ENCODE measurements around the gene MAPK6. TPM values are rescaled to one million over a fixed set of nuclear protein-coding genes. Genes with fewer than 3 reads are reported as not detected.
"Not testable (repeated sequence)": the region's sequence is repeated elsewhere in the genome, so short reads cannot be mapped to it uniquely, and the experiment has no call there.

Gene MAPK6
- total and polyA plus RNA-seq, 2 of the 4 experiments (the other 2 are of a cell fraction), result 22.6 to 60.6 TPM

- H2BK120ac ChIP-seq (ENCODE audit: low read depth, low read length); H2BK20ac ChIP-seq (ENCODE audit: low read depth, low read length); CTCF ChIA-PET; DNase-seq; H3K27me3 ChIP-seq (ENCODE audit: control insufficient read depth, insufficient read depth, low read length); H2AFZ ChIP-seq (replicated peaks; ENCODE audit: low read length, poor library complexity); H3K36me3 ChIP-seq (ENCODE audit: control insufficient read depth, insufficient read depth, low read length); H3K18ac ChIP-seq (ENCODE audit: low read depth, low read length); ATAC-seq (ENCODE audit: low read depth); H4K5ac ChIP-seq (ENCODE audit: low read depth, low read length); H3K56ac ChIP-seq (ENCODE audit: extremely low read depth, insufficient read depth, low read length); H2BK15ac ChIP-seq (ENCODE audit: low read depth, low read length); H4K91ac ChIP-seq (ENCODE audit: insufficient read depth, low read depth, low read length); intact Hi-C loops (cut with micrococcal nuclease); H2AK5ac ChIP-seq (ENCODE audit: low read depth, low read length); in situ Hi-C loops (cut with MboI; ENCODE audit: low sequenced_read_pairs); H3K9me1 ChIP-seq (ENCODE audit: insufficient read depth, low read length); H3K4me2 ChIP-seq (ENCODE audit: low read depth, low read length); H3K23ac ChIP-seq (ENCODE audit: low read depth, low read length); dilution Hi-C loops (cut with HindIII; ENCODE audit: low sequenced_read_pairs, unreplicated experiment); POLR2A ChIA-PET (ENCODE audit: unreplicated experiment); H4K8ac ChIP-seq (ENCODE audit: low read depth in 2 of 2, low read length in 2 of 2); H3K9me3 ChIP-seq (ENCODE audit: control insufficient read depth, insufficient read depth, low read length); H2BK5ac ChIP-seq (ENCODE audit: low read depth, low read length, poor library complexity, severe bottlenecking); H2AK9ac ChIP-seq (replicated peaks; ENCODE audit: low read depth, low read length, poor library complexity); H3K27ac ChIP-seq (ENCODE audit: insufficient read depth, low read length); H3K4ac ChIP-seq (ENCODE audit: low read depth, low read length); H3K9ac ChIP-seq (ENCODE audit: low read depth, low read length); H3K4me1 ChIP-seq (ENCODE audit: control insufficient read depth, insufficient read depth, low read length); H3K14ac ChIP-seq (replicated peaks; ENCODE audit: low read depth, low read length); BruUV-seq (replicated peaks); H3K4me3 ChIP-seq (ENCODE audit: insufficient read depth, low read depth, low read length): not testable (repeated sequence)
- TF ChIP-seq CTCF (conservative IDR thresholded peaks at IDR 0.05; ENCODE audit: low read depth, low read length), result 0 out of 2 replicates have a peak, but pooled peaks have one; percentile 7
- peaks cover 15 to 74% of the 10 kb centered on the region in 2 experiments for H3K79me1 ChIP-seq (ENCODE audit: low read depth in 1 of 2, low read length in 2 of 2)
- no CpG with 5 or more reads among the region's 8 CpGs for WGBS, 2 experiments (ENCODE audit: extremely low coverage in 2 of 2, insufficient read length in 1 of 2)
- H4K20me1 ChIP-seq (ENCODE audit: insufficient read depth, low read length), result peaks cover 52% of the 10 kb centered on the region
Observed at GRCh38 chr15:52045795-52046298, 26.8 kb downstream of the MAPK6 start.

GRCh38 chr15:52046552-52046951 is 27.5 kb downstream of the MAPK6 start:
- H3K4me1 ChIP-seq (ENCODE audit: control insufficient read depth, insufficient read depth, low read length); H3K27ac ChIP-seq (ENCODE audit: insufficient read depth, low read length); H3K4me2 ChIP-seq (ENCODE audit: low read depth, low read length); POLR2A ChIA-PET (ENCODE audit: unreplicated experiment); H2BK120ac ChIP-seq (ENCODE audit: low read depth, low read length); H4K5ac ChIP-seq (ENCODE audit: low read depth, low read length); H3K4ac ChIP-seq (ENCODE audit: low read depth, low read length); BruUV-seq (replicated peaks); dilution Hi-C loops (cut with HindIII; ENCODE audit: low sequenced_read_pairs, unreplicated experiment); H2BK5ac ChIP-seq (ENCODE audit: low read depth, low read length, poor library complexity, severe bottlenecking); H2BK20ac ChIP-seq (ENCODE audit: low read depth, low read length); H3K36me3 ChIP-seq (ENCODE audit: control insufficient read depth, insufficient read depth, low read length); H2BK15ac ChIP-seq (ENCODE audit: low read depth, low read length); H3K14ac ChIP-seq (replicated peaks; ENCODE audit: low read depth, low read length); H3K4me3 ChIP-seq (ENCODE audit: insufficient read depth, low read depth, low read length); DNase-seq; H3K18ac ChIP-seq (ENCODE audit: low read depth, low read length); H3K9me3 ChIP-seq (ENCODE audit: control insufficient read depth, insufficient read depth, low read length); H3K9me1 ChIP-seq (ENCODE audit: insufficient read depth, low read length); H4K91ac ChIP-seq (ENCODE audit: insufficient read depth, low read depth, low read length); H4K8ac ChIP-seq (ENCODE audit: low read depth in 2 of 2, low read length in 2 of 2); in situ Hi-C loops (cut with MboI; ENCODE audit: low sequenced_read_pairs); H3K56ac ChIP-seq (ENCODE audit: extremely low read depth, insufficient read depth, low read length); H3K23ac ChIP-seq (ENCODE audit: low read depth, low read length); intact Hi-C loops (cut with micrococcal nuclease); CTCF ChIA-PET; H2AK5ac ChIP-seq (ENCODE audit: low read depth, low read length); H2AK9ac ChIP-seq (replicated peaks; ENCODE audit: low read depth, low read length, poor library complexity); H2AFZ ChIP-seq (replicated peaks; ENCODE audit: low read length, poor library complexity); H3K9ac ChIP-seq (ENCODE audit: low read depth, low read length); H3K27me3 ChIP-seq (ENCODE audit: control insufficient read depth, insufficient read depth, low read length); ATAC-seq (ENCODE audit: low read depth): not testable (repeated sequence)
- H4K20me1 ChIP-seq (ENCODE audit: insufficient read depth, low read length), result peaks cover 46% of the 10 kb centered on the region; the same call in 1 of the 2 replicates
- WGBS, 2 experiments (ENCODE audit: extremely low coverage in 2 of 2, insufficient read length in 1 of 2), result 86% methylated on average over 1 of the region's 5 CpGs; no CpG with 5 or more reads in 1 of the 2 experiments
- H3K79me1 ChIP-seq (ENCODE audit: low read depth in 1 of 2, low read length in 2 of 2), result peaks cover 14 to 69% of the 10 kb centered on the region in 2 experiments

Data from IMR-90 (cell line).